Psoas muscle (tissue), 8 donors: ENCODE measurements around the gene BHLHE23. TPM values are rescaled to one million over a fixed set of nuclear protein-coding genes. Genes with fewer than 3 reads are reported as not detected.
"Not testable (repeated sequence)": the region's sequence is repeated elsewhere in the genome, so short reads cannot be mapped to it uniquely, and the experiment has no call there.

Experiments
- ATAC-seq, 4 donors: fragments of 200-7000 bp; cut with Tn5 transposase; one replicate each; pipeline ENCODE4 v1.9.1; 2020; ENCODE audit warnings: moderate library complexity in 3 of 4, mild to moderate bottlenecking in 2 of 4
- DNase-seq, 2 donors: peaks; one replicate each; pipeline ENCODE4 v3.0.0-alpha.2; 2020
- H3K27ac ChIP-seq: fragments of 200-600 bp; one replicate; pipeline ENCODE4 v1.8.0; 2022
- H3K27me3 ChIP-seq, 3 donors: fragments of 200-600 bp in 1 of 3; one replicate each; pipeline versions ENCODE4 v1.6.1 to v1.8.0; 2013 to 2022; ENCODE audit warnings: low read length in 2 of 3, mild to moderate bottlenecking in 2 of 3, moderate library complexity in 1 of 3; ENCODE audit not compliant: insufficient read depth in 3 of 3
- H3K36me3 ChIP-seq, 2 donors: fragments of 200-600 bp in 1 of 2; one replicate each; pipeline versions ENCODE4 v1.6.1 to v1.8.0; 2013 to 2022; ENCODE audit warnings: low read depth in 1 of 2, mild to moderate bottlenecking in 1 of 2, moderate library complexity in 1 of 2; ENCODE audit not compliant: insufficient read depth in 1 of 2
- H3K4me1 ChIP-seq: fragments of 200-600 bp; one replicate; pipeline ENCODE4 v1.8.0; 2022
- H3K4me3 ChIP-seq: fragments of 200-600 bp; one replicate; pipeline ENCODE4 v1.8.0; 2022; ENCODE audit warnings: mild to moderate bottlenecking
- H3K9me3 ChIP-seq: fragments of 200-600 bp; one replicate; pipeline ENCODE4 v1.8.0; 2022
- WGBS, 3 donors: extraction: QIAGEN DNeasy Blood & Tissue Kit; methylation state at CpG; one replicate each; pipeline versions ENCODE4 v1.1.6 to v1.1.7; 2013; 5-methylcytosine and 5-hydroxymethylcytosine counted together
- intact Hi-C, 2 donors: fragments of 100-400 bp; cut with DNase I; formaldehyde crosslinking; loops; one replicate each; pipeline versions ENCODE4 v1.11.0 to v1.14.2; 2022
- polyA plus RNA-seq, 3 donors: library from polyadenylated mRNA; stranded (reverse); fragments of 200-250 nt; gene quantifications; one replicate each; pipeline ENCODE4 v1.2.3, GENCODE V29; 2013
- total RNA-seq, 4 donors: library from RNA; stranded (reverse); fragmentation: NEBNext Ultra II Directional in 2 of 4; extraction: Animal tissue kit (Norgen Biotek cat#: 25700) in 2 of 4; gene quantifications; one replicate each; pipeline versions ENCODE4 v1.2.1 to v1.2.4, GENCODE V29; 2021 to 2023
- TF ChIP-seq, protein P1 (sequence below): fragments of 200-600 bp; IDR thresholded peaks from one replicate; pipeline ENCODE4 v1.8.0; 2022; ENCODE audit warnings: antibody characterized with exemption
- donor health status: healthy with polysubstance abuse.
- donor health status: DM: no; HTN: no; CAD: no; lungs with moderate emphysema.
- donor health status: Bipolar disorder and iron deficiency.
- donor health status: healthy.
- donor health status: DM: yes; HTN: yes; CAD: no.
- donor health status: DM: no; HTN: no; CAD: no.
- donor health status: DM: no; HTN: no; CAD: no.
- donor health status: DM: yes; HTN: yes; CAD: no.

The BHLHE23 gene
- total and polyA plus RNA-seq, 7 donors = not detected

- Histone ChIP-seq H3K9me3 (no peaks in the 10 kb centered on the region), H3K4me3 (no peak overlapping the region), H3K27me3 (peaks cover 0 to 81% (median 12%) of the 10 kb centered on the region in 3 donors), H3K27ac (no peak overlapping the region), H3K4me1 (no peaks in the 10 kb centered on the region), H3K36me3 (no peaks in the 10 kb centered on the region)
- TF ChIP-seq, protein P1, sequence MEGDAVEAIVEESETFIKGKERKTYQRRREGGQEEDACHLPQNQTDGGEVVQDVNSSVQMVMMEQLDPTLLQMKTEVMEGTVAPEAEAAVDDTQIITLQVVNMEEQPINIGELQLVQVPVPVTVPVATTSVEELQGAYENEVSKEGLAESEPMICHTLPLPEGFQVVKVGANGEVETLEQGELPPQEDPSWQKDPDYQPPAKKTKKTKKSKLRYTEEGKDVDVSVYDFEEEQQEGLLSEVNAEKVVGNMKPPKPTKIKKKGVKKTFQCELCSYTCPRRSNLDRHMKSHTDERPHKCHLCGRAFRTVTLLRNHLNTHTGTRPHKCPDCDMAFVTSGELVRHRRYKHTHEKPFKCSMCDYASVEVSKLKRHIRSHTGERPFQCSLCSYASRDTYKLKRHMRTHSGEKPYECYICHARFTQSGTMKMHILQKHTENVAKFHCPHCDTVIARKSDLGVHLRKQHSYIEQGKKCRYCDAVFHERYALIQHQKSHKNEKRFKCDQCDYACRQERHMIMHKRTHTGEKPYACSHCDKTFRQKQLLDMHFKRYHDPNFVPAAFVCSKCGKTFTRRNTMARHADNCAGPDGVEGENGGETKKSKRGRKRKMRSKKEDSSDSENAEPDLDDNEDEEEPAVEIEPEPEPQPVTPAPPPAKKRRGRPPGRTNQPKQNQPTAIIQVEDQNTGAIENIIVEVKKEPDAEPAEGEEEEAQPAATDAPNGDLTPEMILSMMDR = no peak
- no peak for ATAC-seq
- WGBS, 3 donors = 62 to 69% (median 65%) methylated on average over 7 of the region's 7 CpGs
- intact Hi-C loops = no loop called here
- DNase-seq = peak in 1 of 2 donors; percentile 7
Measured at GRCh38 chr20:63041776-63042175, 35.0 kb upstream of the BHLHE23 start.

- Histone ChIP-seq H3K4me3 (no peak overlapping the region), H3K27ac (no peak overlapping the region), H3K4me1 (no peaks in the 10 kb centered on the region), H3K9me3 (no peaks in the 10 kb centered on the region), H3K27me3 (peaks cover 0 to 85% (median 7%) of the 10 kb centered on the region in 3 donors), H3K36me3 (no peaks in the 10 kb centered on the region)
- TF ChIP-seq, protein P1 = no peak
- DNase-seq = peak in 1 of 2 donors; percentile 3
- intact Hi-C loops = no loop called here
- WGBS, 3 donors = 54 to 59% (median 56%) methylated on average over 26 of the region's 26 CpGs
- ATAC-seq = no peak
Measured at GRCh38 chr20:63037669-63038268, 31.0 kb upstream of the BHLHE23 start.

GRCh38 chr20:63036291-63036690 lies 29.5 kb upstream of the BHLHE23 start:
- 22 to 25% (median 22%) methylated on average over 19 of the region's 19 CpGs for WGBS, 3 donors
- H3K4me1 ChIP-seq = no peaks in the 10 kb centered on the region
- H3K9me3 ChIP-seq = no peaks in the 10 kb centered on the region
- H3K4me3 ChIP-seq = no peak overlapping the region
- TF ChIP-seq, protein P1 = no peak
- intact Hi-C loops = no loop called here
- H3K36me3 ChIP-seq = no peaks in the 10 kb centered on the region
- DNase-seq (peak in 1 of 2 donors; percentile 26), ATAC-seq (no peak)
- H3K27me3 ChIP-seq = peaks cover 0 to 86% (median 10%) of the 10 kb centered on the region in 3 donors
- H3K27ac ChIP-seq = no peak overlapping the region

- no peak overlapping the region for H3K27ac ChIP-seq
- TF ChIP-seq, protein P1 = no peak
- peak in 1 of 2 donors; percentile 35 for DNase-seq
- intact Hi-C loops = no loop called here
- 70 to 79% (median 77%) methylated on average over 19 to 23 of the region's 23 CpGs for WGBS, 3 donors
- no peaks in the 10 kb centered on the region for H3K9me3 ChIP-seq
- peaks cover 0 to 82% (median 10%) of the 10 kb centered on the region in 3 donors for H3K27me3 ChIP-seq
- no peaks in the 10 kb centered on the region for H3K4me1 ChIP-seq
- ATAC-seq = no peak
- no peaks in the 10 kb centered on the region for H3K36me3 ChIP-seq
- H3K4me3 ChIP-seq = no peak overlapping the region
Measured at GRCh38 chr20:63035603-63036185, 28.9 kb upstream of the BHLHE23 start.

DNA sequence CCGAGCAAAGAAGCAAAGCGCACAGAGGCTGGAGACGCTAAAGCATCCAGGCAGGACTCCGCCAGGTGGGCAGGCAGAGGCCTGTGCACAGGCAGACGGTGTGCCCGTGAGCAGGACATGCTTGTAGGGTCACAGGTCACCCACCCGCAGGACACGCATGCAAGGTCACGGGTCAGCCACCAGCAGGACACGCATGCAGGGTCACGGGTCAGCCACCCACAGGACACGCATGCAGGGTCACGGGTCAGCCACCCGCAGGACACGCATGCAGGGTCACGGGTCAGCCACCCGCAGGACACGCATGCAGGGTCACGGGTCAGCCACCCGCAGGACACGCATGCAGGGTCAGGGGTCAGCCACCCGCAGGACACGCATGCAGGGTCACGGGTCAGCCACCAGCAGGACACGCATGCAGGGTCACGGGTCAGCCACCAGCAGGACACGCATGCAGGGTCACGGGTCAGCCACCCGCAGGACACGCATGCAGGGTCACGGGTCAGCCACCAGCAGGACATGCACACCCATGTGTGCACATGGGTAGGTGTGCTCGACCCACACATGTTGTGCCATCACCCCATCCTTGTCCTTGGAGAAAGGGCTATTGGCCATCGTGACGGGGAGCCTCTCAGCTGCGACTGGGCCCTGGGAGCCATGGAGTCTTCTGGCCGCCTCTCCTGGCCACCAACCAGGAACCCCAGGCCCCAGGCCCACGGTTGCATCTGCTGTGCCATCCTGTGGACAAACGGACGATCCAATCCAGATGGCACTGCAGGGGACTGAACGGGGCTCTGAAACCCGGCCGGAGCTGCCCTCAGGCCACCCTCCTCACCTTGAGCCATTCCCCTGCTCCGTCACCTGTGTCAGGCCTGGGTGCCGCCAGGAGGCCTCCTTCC lies 28.2 kb upstream of the BHLHE23 start:
- H3K27ac ChIP-seq, H3K9me3 ChIP-seq, intact Hi-C loops, H3K36me3 ChIP-seq, H3K4me1 ChIP-seq, H3K4me3 ChIP-seq, ATAC-seq: not testable (repeated sequence)
- DNase-seq = peak in 1 of 2 donors; percentile 28
- 79 to 85% (median 84%) methylated on average over 41 to 44 of the region's 44 CpGs for WGBS, 3 donors
- H3K27me3 ChIP-seq = peaks cover 0 to 84% (median 16%) of the 10 kb centered on the region in 3 donors
